Hepatocyte (in vitro differentiated cells): ENCODE results near the gene DYRK1A. TPM values are rescaled to one million over a fixed set of nuclear protein-coding genes. Genes with fewer than 3 reads are reported as not detected.
A peak's percentile ranks its signal among the peaks of the same experiment; 100 is the strongest.

Source experiments
- DNase-seq: peaks from one replicate; pipeline ENCODE4 v3.0.0-alpha.2; 2016; ENCODE audit warnings: low spot score
- H2AFZ ChIP-seq: fragments of 200-600 bp; sonication (generic); 2 replicates; pipeline ENCODE4 v1.6.0; 2016; ENCODE audit warnings: antibody characterized with exemption, mild to moderate bottlenecking
- H3K27ac ChIP-seq: fragments of 200-600 bp; sonication (generic); 2 replicates; pipeline ENCODE4 v1.5.1; 2016; ENCODE audit warnings: mild to moderate bottlenecking
- H3K27me3 ChIP-seq: fragments of 200-600 bp; sonication (generic); 2 replicates; pipeline ENCODE4 v1.6.1; 2016
- H3K36me3 ChIP-seq: fragments of 200-600 bp; sonication (generic); replicated peaks from 2 replicates; pipeline ENCODE4 v1.5.1; 2016; ENCODE audit warnings: low read depth; ENCODE audit not compliant: insufficient read depth
- H3K4me1 ChIP-seq: fragments of 200-600 bp; sonication (generic); 2 replicates; pipeline ENCODE4 v1.5.1; 2016; ENCODE audit warnings: mild to moderate bottlenecking, moderate library complexity; ENCODE audit not compliant: insufficient read depth
- H3K4me2 ChIP-seq: fragments of 200-600 bp; sonication (generic); 2 replicates; pipeline ENCODE4 v1.6.0; 2016
- H3K4me3 ChIP-seq: fragments of 200-600 bp; sonication (generic); 2 replicates; pipeline ENCODE4 v1.5.1; 2016; ENCODE audit warnings: mild to moderate bottlenecking
- H3K79me2 ChIP-seq: fragments of 200-600 bp; sonication (generic); 2 replicates; pipeline ENCODE4 v1.6.0; 2017; ENCODE audit warnings: mild to moderate bottlenecking
- H3K9me2 ChIP-seq: fragments of 200-600 bp; sonication (generic); replicated peaks from 2 replicates; pipeline ENCODE4 v1.6.0; 2017; ENCODE audit warnings: mild to moderate bottlenecking; ENCODE audit not compliant: insufficient read depth
- H3K9me3 ChIP-seq: fragments of 200-600 bp; sonication (generic); 2 replicates; pipeline ENCODE4 v1.5.1; 2016; ENCODE audit warnings: low read depth, mild to moderate bottlenecking
- H4K20me1 ChIP-seq: fragments of 200-600 bp; sonication (generic); 2 replicates; pipeline ENCODE4 v1.6.0; 2016; ENCODE audit warnings: mild to moderate bottlenecking; ENCODE audit not compliant: insufficient read depth, poor library complexity, severe bottlenecking
- CTCF ChIP-seq: fragments of 200-600 bp; sonication (generic); IDR thresholded peaks from 2 replicates; pipeline ENCODE4 v1.5.1; 2016; ENCODE audit warnings: antibody characterized with exemption, mild to moderate bottlenecking; ENCODE audit not compliant: poor library complexity
- EZH2 ChIP-seq: fragments of 200-600 bp; sonication (generic); IDR thresholded peaks from 2 replicates; pipeline ENCODE4 v1.6.1; 2016; ENCODE audit warnings: antibody characterized with exemption, mild to moderate bottlenecking, borderline replicate concordance
- EZH2phosphoT487 ChIP-seq: fragments of 200-600 bp; sonication (generic); IDR thresholded peaks from one replicate; pipeline ENCODE4 v1.6.1; 2018; ENCODE audit warnings: antibody characterized with exemption, mild to moderate bottlenecking, low read depth, moderate library complexity; ENCODE audit not compliant: unreplicated experiment, severe bottlenecking
- WGBS: methylation state at CpG from one replicate; pipeline ENCODE4 v1.1.6; 2016; ENCODE audit warnings: low lambda C conversion rate; ENCODE audit errors: missing lambda C conversion rate; 5-methylcytosine and 5-hydroxymethylcytosine counted together
- polyA plus RNA-seq: library from polyadenylated mRNA; unstranded; fragments of >200 nt; fragmentation: Nextera tagmentation; extraction: Ambion mirVana; gene quantifications from 2 replicates; pipeline ENCODE4 v1.2.1, GENCODE V29; 2016
- total RNA-seq: library from RNA; depleted of rRNA; stranded (reverse); fragments of >200 nt; gene quantifications from 2 replicates; pipeline ENCODE4 v1.2.3, GENCODE V29; 2014

DYRK1A gene
- total and polyA plus RNA-seq, 2 experiments from 2014 or later: 4.9 to 85.2 TPM

GRCh38 chr21:37460196-37460595 lies 93.6 kb downstream of the DYRK1A start:
- H3K27ac ChIP-seq: no peak overlapping the region
- H4K20me1 ChIP-seq: peaks cover 100% of the 10 kb centered on the region
- no peak for DNase-seq
- no peaks in the 10 kb centered on the region for H3K9me3 ChIP-seq
- H3K36me3 ChIP-seq: no peaks in the 10 kb centered on the region
- H3K27me3 ChIP-seq: no peaks in the 10 kb centered on the region
- no peak overlapping the region for H3K4me3 ChIP-seq
- WGBS: 66% methylated on average over 7 of the region's 7 CpGs
- peak overlapping the region; percentile 47 for H3K4me2 ChIP-seq
- H3K4me1 ChIP-seq: peaks cover 55% of the 10 kb centered on the region
- TF ChIP-seq CTCF (peak; percentile 31), EZH2 (no peak), EZH2phosphoT487 (no peak)
- H3K9me2 ChIP-seq: no peaks in the 10 kb centered on the region
- no peak overlapping the region for H2AFZ ChIP-seq
- peaks cover 99% of the 10 kb centered on the region for H3K79me2 ChIP-seq

GRCh38 chr21:37461479-37461878 lies 94.9 kb downstream of the DYRK1A start:
- Histone ChIP-seq H3K4me2 (no peak overlapping the region), H3K4me1 (peaks cover 51% of the 10 kb centered on the region), H3K9me3 (no peaks in the 10 kb centered on the region), H3K36me3 (no peaks in the 10 kb centered on the region), H3K9me2 (no peaks in the 10 kb centered on the region), H3K4me3 (no peak overlapping the region), H2AFZ (no peak overlapping the region), H4K20me1 (peaks cover 100% of the 10 kb centered on the region), H3K27me3 (no peaks in the 10 kb centered on the region), H3K79me2 (peaks cover 99% of the 10 kb centered on the region), H3K27ac (peak overlapping the region; percentile 6)
- DNase-seq: no peak
- 73% methylated on average over 4 of the region's 4 CpGs for WGBS
- TF ChIP-seq EZH2 (no peak), CTCF (no peak), EZH2phosphoT487 (no peak)

- H3K9me2 ChIP-seq: no peaks in the 10 kb centered on the region
- no peaks in the 10 kb centered on the region for H3K9me3 ChIP-seq
- TF ChIP-seq EZH2 (no peak), CTCF (no peak), EZH2phosphoT487 (no peak)
- H3K27me3 ChIP-seq: no peaks in the 10 kb centered on the region
- H3K4me2 ChIP-seq: peak overlapping the region; percentile 32
- H4K20me1 ChIP-seq: peaks cover 100% of the 10 kb centered on the region
- no peak overlapping the region for H2AFZ ChIP-seq
- H3K27ac ChIP-seq: peak overlapping the region; percentile 6
- H3K4me1 ChIP-seq: peaks cover 51% of the 10 kb centered on the region
- H3K4me3 ChIP-seq: no peak overlapping the region
- no peaks in the 10 kb centered on the region for H3K36me3 ChIP-seq
- DNase-seq: no peak
- 60% methylated on average over 5 of the region's 5 CpGs for WGBS
- peaks cover 99% of the 10 kb centered on the region for H3K79me2 ChIP-seq
Observed at GRCh38 chr21:37462087-37462861, 95.7 kb downstream of the DYRK1A start.
